HG03432 (cell line): Measurements from ENCODE around the gene BACH1.

Source experiments
- ATAC-seq: cut with Tn5 transposase; IDR thresholded peaks from one replicate; pipeline ENCODE4 v1.9.1; 2021; ENCODE audit warnings: mild to moderate bottlenecking, moderate library complexity; ENCODE audit not compliant: unreplicated experiment

Gene BACH1

GRCh38 chr21:29290240-29290639 is 8.5 kb upstream of the BACH1 start:
- no peak for ATAC-seq

GRCh38 chr21:29293495-29293894 is 5.2 kb upstream of the BACH1 start:
- peak; percentile 86 for ATAC-seq

- no peak for ATAC-seq
These were observed 3.6 kb upstream of the BACH1 start for GRCh38 chr21:29295066-29295650.

- no peak for ATAC-seq
These were observed 2.3 kb upstream of the BACH1 start for GRCh38 chr21:29296446-29296845.

GRCh38 chr21:29297483-29298347 is 1.0 kb upstream of the BACH1 start:
- no peak for ATAC-seq

GRCh38 chr21:29299046-29299915 is 559 bp downstream of the BACH1 start:
- peak; percentile 27 for ATAC-seq

GRCh38 chr21:29299916-29300806 is 1.4 kb downstream of the BACH1 start:
- ATAC-seq: peak; percentile 75

GRCh38 chr21:29300807-29301138 is 2.1 kb downstream of the BACH1 start:
- ATAC-seq: no peak

- ATAC-seq: no peak
These were observed 3.0 kb downstream of the BACH1 start for GRCh38 chr21:29301691-29302090.

- ATAC-seq: no peak
These were observed 3.7 kb downstream of the BACH1 start for GRCh38 chr21:29302359-29302875.

GRCh38 chr21:29303288-29303687 is 4.6 kb downstream of the BACH1 start:
- no peak for ATAC-seq

- ATAC-seq: no peak
These were observed 5.9 kb downstream of the BACH1 start for GRCh38 chr21:29304597-29304996.

GRCh38 chr21:29305068-29305467 is 6.3 kb downstream of the BACH1 start:
- ATAC-seq: no peak

- ATAC-seq: no peak
These were observed 6.8 kb downstream of the BACH1 start for GRCh38 chr21:29305561-29305960.

- peak; percentile 32 for ATAC-seq
These were observed 8.2 kb downstream of the BACH1 start for GRCh38 chr21:29306920-29307319.

- no peak for ATAC-seq
These were observed 9.2 kb downstream of the BACH1 start for GRCh38 chr21:29307718-29308455.

GRCh38 chr21:29308456-29308783 is 9.7 kb downstream of the BACH1 start:
- ATAC-seq: no peak

- ATAC-seq: no peak
These were observed 11.0 kb downstream of the BACH1 start for GRCh38 chr21:29309703-29310102.

GRCh38 chr21:29311802-29312201 is 13.1 kb downstream of the BACH1 start:
- no peak for ATAC-seq

GRCh38 chr21:29312981-29313380 is 14.3 kb downstream of the BACH1 start:
- no peak for ATAC-seq
